Measurements from ENCODE around the gene OR5B3. TPM values are rescaled to one million over a fixed set of nuclear protein-coding genes. Genes with fewer than 3 reads are reported as not detected.
"Not testable (repeated sequence)": the region's sequence is repeated elsewhere in the genome, so short reads cannot be mapped to it uniquely, and the experiment has no call there.

OR5B3 gene
- total and polyA plus RNA-seq, 2 donors (not counting 1 experiment from before 2014, with no cell fraction given) = not detected

DNA sequence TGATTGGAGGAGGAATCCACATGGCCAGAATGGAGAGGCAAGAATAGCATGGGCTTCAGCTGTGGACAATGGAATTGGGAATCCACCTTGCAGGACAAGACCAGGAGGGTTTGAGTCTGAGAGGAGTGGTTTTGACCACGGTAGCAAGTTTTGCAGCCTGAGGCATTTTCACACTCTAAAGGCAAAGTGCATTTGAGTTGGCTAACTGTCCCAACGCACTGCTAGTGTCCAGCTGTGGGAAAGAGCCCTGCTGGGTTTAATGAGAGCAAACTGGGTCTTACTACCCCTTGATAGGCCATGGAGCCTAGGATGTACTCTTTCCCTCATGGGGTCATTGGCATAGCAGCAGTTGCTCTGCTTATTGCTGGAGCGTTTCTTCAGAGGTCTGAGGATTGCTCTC is 21.3 kb upstream of the OR5B3 start, which contains the start of gene OR5B2:
Gene OR5B2 (minus strand): TSS at position 101 of the 400 bp plus-strand sequence. CDS start 4,860 bp downstream, outside the sequence.
- H3K9ac ChIP-seq (ENCODE audit: insufficient read depth, low read length) = no peak within 1 kb of the TSS
- H3K9me3 ChIP-seq (ENCODE audit: control insufficient read depth, insufficient read depth, low read depth, low read length) = no peaks in the 10 kb centered on the region
- no peak for DNase-seq (ENCODE audit: low read depth in 2 of 2)
- H3K79me2 ChIP-seq (ENCODE audit: control insufficient read depth, insufficient read depth, low read length) = no peaks in the 10 kb centered on the region
- no peak within 1 kb of the TSS for H3K27ac ChIP-seq (ENCODE audit: insufficient read depth, low read length)
- no peaks in the 10 kb centered on the region for H3K27me3 ChIP-seq (ENCODE audit: control insufficient read depth, insufficient read depth, low read length)
- no peaks in the 10 kb centered on the region for H4K20me1 ChIP-seq (ENCODE audit: control insufficient read depth, extremely low read depth, insufficient read depth, low read length)
- H3K4me3 ChIP-seq (replicated peaks in 1 of 4; ENCODE audit: control extremely low read depth in 1 of 4, insufficient read depth in 1 of 4, low read depth in 3 of 4, low read length in 4 of 4) = no peak within 1 kb of the TSS
- no peak within 1 kb of the TSS for H2AFZ ChIP-seq (ENCODE audit: low read length)
- no peak within 1 kb of the TSS for H3K4me2 ChIP-seq (ENCODE audit: extremely low read depth, insufficient read depth, low read length)
- no peaks in the 10 kb centered on the region for H3K4me1 ChIP-seq (ENCODE audit: control insufficient read depth, extremely low read depth, insufficient read depth, low read length)
- H3K36me3 ChIP-seq (ENCODE audit: control insufficient read depth, insufficient read depth, low read length) = no peaks in the 10 kb centered on the region
- TF ChIP-seq, protein P1, sequence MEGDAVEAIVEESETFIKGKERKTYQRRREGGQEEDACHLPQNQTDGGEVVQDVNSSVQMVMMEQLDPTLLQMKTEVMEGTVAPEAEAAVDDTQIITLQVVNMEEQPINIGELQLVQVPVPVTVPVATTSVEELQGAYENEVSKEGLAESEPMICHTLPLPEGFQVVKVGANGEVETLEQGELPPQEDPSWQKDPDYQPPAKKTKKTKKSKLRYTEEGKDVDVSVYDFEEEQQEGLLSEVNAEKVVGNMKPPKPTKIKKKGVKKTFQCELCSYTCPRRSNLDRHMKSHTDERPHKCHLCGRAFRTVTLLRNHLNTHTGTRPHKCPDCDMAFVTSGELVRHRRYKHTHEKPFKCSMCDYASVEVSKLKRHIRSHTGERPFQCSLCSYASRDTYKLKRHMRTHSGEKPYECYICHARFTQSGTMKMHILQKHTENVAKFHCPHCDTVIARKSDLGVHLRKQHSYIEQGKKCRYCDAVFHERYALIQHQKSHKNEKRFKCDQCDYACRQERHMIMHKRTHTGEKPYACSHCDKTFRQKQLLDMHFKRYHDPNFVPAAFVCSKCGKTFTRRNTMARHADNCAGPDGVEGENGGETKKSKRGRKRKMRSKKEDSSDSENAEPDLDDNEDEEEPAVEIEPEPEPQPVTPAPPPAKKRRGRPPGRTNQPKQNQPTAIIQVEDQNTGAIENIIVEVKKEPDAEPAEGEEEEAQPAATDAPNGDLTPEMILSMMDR (conservative IDR thresholded peaks at IDR 0.05 in 1 of 2, IDR thresholded peaks at IDR 0.05 in 1 of 2; ENCODE audit: low read depth in 1 of 2, low read length in 2 of 2) = no peak
- no peak for TF ChIP-seq EZH2 (IDR thresholded peaks at IDR 0.05; ENCODE audit: low read length, missing control alignments)

DNA sequence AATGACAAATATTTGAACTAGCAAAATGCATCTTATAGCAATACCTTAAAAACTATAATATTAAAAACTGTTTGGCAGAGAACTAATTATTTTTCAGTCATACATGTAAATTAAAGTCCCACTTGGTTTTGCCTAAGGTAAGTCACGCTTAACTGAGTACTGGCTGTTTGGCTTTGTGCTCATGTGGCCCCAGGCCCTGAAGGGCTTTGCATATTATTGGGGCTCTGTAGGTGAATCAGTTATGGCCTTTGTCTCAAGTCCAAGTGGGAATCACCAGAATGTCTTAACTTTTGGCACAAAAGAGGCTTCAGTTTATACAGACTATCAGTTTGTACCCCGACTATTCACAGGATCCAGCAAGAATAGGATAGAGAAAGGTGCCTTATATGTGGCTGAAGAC is 7.1 kb downstream of the OR5B3 start:
- not testable (repeated sequence) for H3K4me2 ChIP-seq (ENCODE audit: extremely low read depth, insufficient read depth, low read length); DNase-seq (ENCODE audit: low read depth in 2 of 2); H3K9me3 ChIP-seq (ENCODE audit: control insufficient read depth, insufficient read depth, low read depth, low read length); H3K9ac ChIP-seq (ENCODE audit: insufficient read depth, low read length); H3K27ac ChIP-seq (ENCODE audit: insufficient read depth, low read length); H3K4me1 ChIP-seq (ENCODE audit: control insufficient read depth, extremely low read depth, insufficient read depth, low read length); H3K79me2 ChIP-seq (ENCODE audit: control insufficient read depth, insufficient read depth, low read length); H2AFZ ChIP-seq (ENCODE audit: low read length); H3K36me3 ChIP-seq (ENCODE audit: control insufficient read depth, insufficient read depth, low read length); H4K20me1 ChIP-seq (ENCODE audit: control insufficient read depth, extremely low read depth, insufficient read depth, low read length); H3K4me3 ChIP-seq (replicated peaks in 1 of 4; ENCODE audit: control extremely low read depth in 1 of 4, insufficient read depth in 1 of 4, low read depth in 3 of 4, low read length in 4 of 4); H3K27me3 ChIP-seq (ENCODE audit: control insufficient read depth, insufficient read depth, low read length)

DNA sequence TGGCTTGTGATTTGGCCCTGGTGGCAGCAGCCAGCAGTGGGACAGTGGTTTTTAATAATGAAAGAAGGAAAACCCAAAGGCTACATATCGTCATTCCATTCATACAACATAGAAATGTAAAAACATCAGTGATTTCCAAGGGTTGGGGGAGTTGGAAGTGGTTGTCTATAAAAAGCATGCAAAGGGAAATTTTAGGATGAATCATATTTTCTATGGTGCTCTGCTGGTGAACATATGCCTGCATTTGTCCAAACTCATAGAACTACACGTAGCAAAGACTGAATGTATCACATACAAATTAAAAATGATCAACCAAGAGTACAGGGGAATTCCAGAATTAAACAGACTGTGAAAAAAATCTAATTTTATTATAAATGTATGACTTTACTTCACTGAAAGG is 11.1 kb downstream of the OR5B3 start:
- no peaks in the 10 kb centered on the region for H3K36me3 ChIP-seq (ENCODE audit: control insufficient read depth, insufficient read depth, low read length)
- peaks cover 2% of the 10 kb centered on the region for H3K9me3 ChIP-seq (ENCODE audit: control insufficient read depth, insufficient read depth, low read depth, low read length)
- H3K4me3 ChIP-seq (replicated peaks in 1 of 4; ENCODE audit: control extremely low read depth in 1 of 4, insufficient read depth in 1 of 4, low read depth in 3 of 4, low read length in 4 of 4) = no peak overlapping the region
- H4K20me1 ChIP-seq (ENCODE audit: control insufficient read depth, extremely low read depth, insufficient read depth, low read length) = no peaks in the 10 kb centered on the region
- H3K27me3 ChIP-seq (ENCODE audit: control insufficient read depth, insufficient read depth, low read length) = no peaks in the 10 kb centered on the region
- no peak for TF ChIP-seq EZH2 (IDR thresholded peaks at IDR 0.05; ENCODE audit: low read length, missing control alignments)
- TF ChIP-seq, protein P1 (conservative IDR thresholded peaks at IDR 0.05 in 1 of 2, IDR thresholded peaks at IDR 0.05 in 1 of 2; ENCODE audit: low read depth in 1 of 2, low read length in 2 of 2) = no peak
- H3K79me2 ChIP-seq (ENCODE audit: control insufficient read depth, insufficient read depth, low read length) = no peaks in the 10 kb centered on the region
- H3K4me1 ChIP-seq (ENCODE audit: control insufficient read depth, extremely low read depth, insufficient read depth, low read length) = peaks cover 18% of the 10 kb centered on the region
- no peak overlapping the region for H3K27ac ChIP-seq (ENCODE audit: insufficient read depth, low read length)
- H3K9ac ChIP-seq (ENCODE audit: insufficient read depth, low read length) = no peak overlapping the region
- no peak overlapping the region for H3K4me2 ChIP-seq (ENCODE audit: extremely low read depth, insufficient read depth, low read length)
- H2AFZ ChIP-seq (ENCODE audit: low read length) = no peak overlapping the region
- peak in 1 of 2 donors; percentile 13 for DNase-seq (ENCODE audit: low read depth in 2 of 2)

Measured in fibroblast of lung (primary cell).